ENCODE measurements around the gene CRABP2. TPM values are rescaled to one million over a fixed set of nuclear protein-coding genes. Genes with fewer than 3 reads are reported as not detected.

Gene CRABP2
- polyA plus RNA-seq, 1 of the 3 experiments (the other 2 are of a cell fraction), result 42.1 TPM

DNA sequence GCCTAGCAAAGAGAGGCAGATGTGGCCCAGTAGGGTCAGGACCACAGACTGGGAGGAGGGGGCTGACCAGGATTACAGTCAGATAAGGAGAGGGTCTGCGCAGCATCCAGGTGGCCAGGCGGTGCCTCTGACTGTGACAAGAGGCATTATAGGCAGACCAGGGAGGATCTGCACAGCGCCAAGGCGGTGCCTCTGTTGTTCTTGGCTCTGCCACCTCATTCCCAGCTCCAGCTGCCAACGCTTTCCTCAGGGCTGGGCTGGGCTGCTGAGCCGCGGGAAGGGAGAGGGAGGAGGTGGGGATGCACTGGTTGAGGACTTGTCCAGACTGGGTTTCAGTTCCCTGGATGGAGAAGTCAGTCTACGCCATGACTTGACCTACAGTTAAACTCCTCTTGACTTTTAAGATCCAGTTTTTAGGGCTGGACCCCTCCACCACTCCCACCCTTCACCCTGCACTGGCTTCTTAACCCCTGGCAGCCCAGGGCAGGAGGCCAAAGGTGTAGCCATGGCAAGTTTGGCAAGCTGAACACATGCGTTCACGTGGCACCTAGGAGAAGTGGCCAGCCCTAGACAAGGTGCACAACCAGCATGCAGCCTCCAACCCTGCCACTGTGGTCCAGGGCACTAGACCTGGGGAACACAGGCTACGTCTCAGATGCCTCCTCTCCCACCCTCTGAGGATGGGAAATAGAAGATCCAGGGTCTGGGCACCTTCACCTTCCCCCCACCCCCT is 4.5 kb upstream of the CRABP2 start (continued):
- TF ChIP-seq SIN3A (IDR thresholded peaks at IDR 0.05; ENCODE audit: borderline replicate concordance, low read depth, low read length) (peak; percentile 55; the same call in 1 of the 2 replicates), TEAD4 (IDR thresholded peaks at IDR 0.05; ENCODE audit: borderline replicate concordance, insufficient read depth) (no peak), EZH2phosphoT487 (IDR thresholded peaks at IDR 0.05; ENCODE audit: borderline replicate concordance, low read depth) (no peak), EP300 (IDR thresholded peaks at IDR 0.05; ENCODE audit: borderline replicate concordance in 1 of 2, low read depth in 1 of 2, low read length in 1 of 2) (peak in 1 of 2 experiments; percentile 94; a peak in 3 of 4 replicates)
- TF ChIP-seq, protein P1, sequence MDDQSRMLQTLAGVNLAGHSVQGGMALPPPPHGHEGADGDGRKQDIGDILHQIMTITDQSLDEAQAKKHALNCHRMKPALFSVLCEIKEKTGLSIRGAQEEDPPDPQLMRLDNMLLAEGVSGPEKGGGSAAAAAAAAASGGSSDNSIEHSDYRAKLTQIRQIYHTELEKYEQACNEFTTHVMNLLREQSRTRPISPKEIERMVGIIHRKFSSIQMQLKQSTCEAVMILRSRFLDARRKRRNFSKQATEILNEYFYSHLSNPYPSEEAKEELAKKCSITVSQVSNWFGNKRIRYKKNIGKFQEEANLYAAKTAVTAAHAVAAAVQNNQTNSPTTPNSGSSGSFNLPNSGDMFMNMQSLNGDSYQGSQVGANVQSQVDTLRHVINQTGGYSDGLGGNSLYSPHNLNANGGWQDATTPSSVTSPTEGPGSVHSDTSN (IDR thresholded peaks at IDR 0.05), result peak; percentile 56

DNA sequence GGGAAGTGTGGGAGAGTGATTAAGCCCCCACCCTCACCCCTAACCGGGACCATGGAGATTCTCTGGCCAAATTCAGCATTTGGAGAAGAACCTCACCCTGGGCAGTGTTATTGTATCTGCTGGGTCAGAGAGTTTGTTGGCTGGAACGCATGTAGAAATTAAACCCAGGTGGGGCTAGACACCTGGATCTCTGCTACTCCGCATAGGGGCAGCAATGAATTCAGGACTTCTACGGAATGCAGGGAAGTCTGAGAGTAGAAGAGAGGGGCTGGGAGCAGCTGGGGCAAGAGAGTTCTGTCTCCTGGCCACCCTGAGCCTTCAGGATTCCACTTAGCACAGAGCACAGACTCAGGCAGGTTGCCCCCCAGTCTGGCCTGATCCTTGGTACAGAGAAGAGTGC is 3.6 kb upstream of the CRABP2 start:
- no peaks in the 10 kb centered on the region for H3K27me3 ChIP-seq (ENCODE audit: insufficient read depth)
- no peaks in the 10 kb centered on the region for H3K9me3 ChIP-seq
- H2AFZ ChIP-seq (ENCODE audit: low read depth), result no peak overlapping the region
- CTCF ChIA-PET, result interaction anchor here (1.1 to 45.5 kb wide), 8 partner anchors 7 to 202 kb away, joined by 3 to 2702 read pairs (median 6); partner anchors contain the start of genes CRABP2, ISG20L2, METTL25B and NES
- WGBS (ENCODE audit: low lambda C conversion rate), result 66% methylated on average over 4 of the region's 4 CpGs
- TF ChIP-seq, protein P2, sequence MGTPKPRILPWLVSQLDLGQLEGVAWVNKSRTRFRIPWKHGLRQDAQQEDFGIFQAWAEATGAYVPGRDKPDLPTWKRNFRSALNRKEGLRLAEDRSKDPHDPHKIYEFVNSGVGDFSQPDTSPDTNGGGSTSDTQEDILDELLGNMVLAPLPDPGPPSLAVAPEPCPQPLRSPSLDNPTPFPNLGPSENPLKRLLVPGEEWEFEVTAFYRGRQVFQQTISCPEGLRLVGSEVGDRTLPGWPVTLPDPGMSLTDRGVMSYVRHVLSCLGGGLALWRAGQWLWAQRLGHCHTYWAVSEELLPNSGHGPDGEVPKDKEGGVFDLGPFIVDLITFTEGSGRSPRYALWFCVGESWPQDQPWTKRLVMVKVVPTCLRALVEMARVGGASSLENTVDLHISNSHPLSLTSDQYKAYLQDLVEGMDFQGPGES (IDR thresholded peaks at IDR 0.05; ENCODE audit: low read depth, low read length), result no peak
- TF ChIP-seq GABPA (IDR thresholded peaks at IDR 0.05; ENCODE audit: low read depth) (no peak), NFIC (IDR thresholded peaks at IDR 0.05; ENCODE audit: borderline replicate concordance) (no peak), YY1 (IDR thresholded peaks at IDR 0.05; ENCODE audit: low read depth) (no peak)
- TF ChIP-seq, protein P3, sequence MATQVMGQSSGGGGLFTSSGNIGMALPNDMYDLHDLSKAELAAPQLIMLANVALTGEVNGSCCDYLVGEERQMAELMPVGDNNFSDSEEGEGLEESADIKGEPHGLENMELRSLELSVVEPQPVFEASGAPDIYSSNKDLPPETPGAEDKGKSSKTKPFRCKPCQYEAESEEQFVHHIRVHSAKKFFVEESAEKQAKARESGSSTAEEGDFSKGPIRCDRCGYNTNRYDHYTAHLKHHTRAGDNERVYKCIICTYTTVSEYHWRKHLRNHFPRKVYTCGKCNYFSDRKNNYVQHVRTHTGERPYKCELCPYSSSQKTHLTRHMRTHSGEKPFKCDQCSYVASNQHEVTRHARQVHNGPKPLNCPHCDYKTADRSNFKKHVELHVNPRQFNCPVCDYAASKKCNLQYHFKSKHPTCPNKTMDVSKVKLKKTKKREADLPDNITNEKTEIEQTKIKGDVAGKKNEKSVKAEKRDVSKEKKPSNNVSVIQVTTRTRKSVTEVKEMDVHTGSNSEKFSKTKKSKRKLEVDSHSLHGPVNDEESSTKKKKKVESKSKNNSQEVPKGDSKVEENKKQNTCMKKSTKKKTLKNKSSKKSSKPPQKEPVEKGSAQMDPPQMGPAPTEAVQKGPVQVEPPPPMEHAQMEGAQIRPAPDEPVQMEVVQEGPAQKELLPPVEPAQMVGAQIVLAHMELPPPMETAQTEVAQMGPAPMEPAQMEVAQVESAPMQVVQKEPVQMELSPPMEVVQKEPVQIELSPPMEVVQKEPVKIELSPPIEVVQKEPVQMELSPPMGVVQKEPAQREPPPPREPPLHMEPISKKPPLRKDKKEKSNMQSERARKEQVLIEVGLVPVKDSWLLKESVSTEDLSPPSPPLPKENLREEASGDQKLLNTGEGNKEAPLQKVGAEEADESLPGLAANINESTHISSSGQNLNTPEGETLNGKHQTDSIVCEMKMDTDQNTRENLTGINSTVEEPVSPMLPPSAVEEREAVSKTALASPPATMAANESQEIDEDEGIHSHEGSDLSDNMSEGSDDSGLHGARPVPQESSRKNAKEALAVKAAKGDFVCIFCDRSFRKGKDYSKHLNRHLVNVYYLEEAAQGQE (IDR thresholded peaks at IDR 0.05; ENCODE audit: low read depth, low read length), result 0 out of 2 replicates have a peak, but pooled peaks have one; percentile 52
- TF ChIP-seq, protein P1 (IDR thresholded peaks at IDR 0.05), result no peak
- peak overlapping the region; percentile 63; the same call in 1 of the 2 replicates for H3K4me2 ChIP-seq
- POLR2A ChIA-PET, result interaction anchor here (1.2 to 1.4 kb wide), 2 partner anchors 19 to 34 kb away, joined by 3 to 8 read pairs; partner anchors contain the start of genes ISG20L2 and METTL25B
- peak overlapping the region; percentile 8 to 98; a peak in 3 of 4 replicates for H3K27ac ChIP-seq (ENCODE audit: low read depth in 2 of 2, low read length in 1 of 2)
- H3K9me2 ChIP-seq, result no peaks in the 10 kb centered on the region
- no peak for DNase-seq
- no peak overlapping the region for H3K9ac ChIP-seq
- no peaks in the 10 kb centered on the region for H3K79me2 ChIP-seq (ENCODE audit: insufficient read depth)
- no peaks in the 10 kb centered on the region for H3K36me3 ChIP-seq (replicated peaks in 1 of 2; ENCODE audit: control insufficient read depth in 1 of 2, insufficient read depth in 2 of 2, low read length in 1 of 2)
- H3F3A ChIP-seq (replicated peaks; ENCODE audit: insufficient read depth), result peaks cover 48% of the 10 kb centered on the region
- peaks cover 69 to 87% of the 10 kb centered on the region in 2 experiments for H3K4me1 ChIP-seq (ENCODE audit: control insufficient read depth in 1 of 2, insufficient read depth in 2 of 2, low read depth in 1 of 2, low read length in 1 of 2)
- no peak overlapping the region for H3K4me3 ChIP-seq (ENCODE audit: low read depth in 2 of 2, low read length in 1 of 2)
- no peaks in the 10 kb centered on the region for H4K20me1 ChIP-seq (ENCODE audit: insufficient read depth)

Measured in SK-N-SH (cell line).